Activated naive CD8-positive, alpha-beta T cell (primary cell): Measurements from ENCODE around the gene CER1.

Experiments
- H3K27ac Mint-ChIP-seq: one replicate; pipeline ENCODE4 v1.8.0; 2021; ENCODE audit warnings: mixed read lengths
- H3K27me3 Mint-ChIP-seq: one replicate; pipeline ENCODE4 v1.8.0; 2021; ENCODE audit warnings: mixed read lengths
- H3K36me3 Mint-ChIP-seq: one replicate; pipeline ENCODE4 v1.8.0; 2021; ENCODE audit warnings: mixed read lengths
- H3K4me1 Mint-ChIP-seq: one replicate; pipeline ENCODE4 v1.8.0; 2021; ENCODE audit warnings: low read depth, mixed read lengths
- H3K4me3 Mint-ChIP-seq: one replicate; pipeline ENCODE4 v1.8.0; 2021; ENCODE audit warnings: mild to moderate bottlenecking, mixed read lengths
- H3K9me3 Mint-ChIP-seq: one replicate; pipeline ENCODE4 v1.8.0; 2021; ENCODE audit warnings: low read depth, mixed read lengths

Gene CER1

GRCh38 chr9:14744768-14745167 is 22.2 kb upstream of the CER1 start:
- H3K4me1 Mint-ChIP-seq, result peaks cover 5% of the 10 kb centered on the region
- H3K36me3 Mint-ChIP-seq, result no peaks in the 10 kb centered on the region
- H3K27me3 Mint-ChIP-seq, result peaks cover 9% of the 10 kb centered on the region
- no peak overlapping the region for H3K27ac Mint-ChIP-seq
- no peaks in the 10 kb centered on the region for H3K9me3 Mint-ChIP-seq
- no peak overlapping the region for H3K4me3 Mint-ChIP-seq

GRCh38 chr9:14741369-14741768 is 18.8 kb upstream of the CER1 start:
- no peak overlapping the region for H3K27ac Mint-ChIP-seq
- H3K27me3 Mint-ChIP-seq, result peaks cover 7% of the 10 kb centered on the region
- H3K4me1 Mint-ChIP-seq, result no peaks in the 10 kb centered on the region
- H3K36me3 Mint-ChIP-seq, result no peaks in the 10 kb centered on the region
- no peak overlapping the region for H3K4me3 Mint-ChIP-seq
- H3K9me3 Mint-ChIP-seq, result no peaks in the 10 kb centered on the region

- no peaks in the 10 kb centered on the region for H3K4me1 Mint-ChIP-seq
- no peaks in the 10 kb centered on the region for H3K36me3 Mint-ChIP-seq
- H3K9me3 Mint-ChIP-seq, result no peaks in the 10 kb centered on the region
- H3K27ac Mint-ChIP-seq, result no peak overlapping the region
- peaks cover 6% of the 10 kb centered on the region for H3K27me3 Mint-ChIP-seq
- H3K4me3 Mint-ChIP-seq, result no peak overlapping the region
These were observed 10.6 kb upstream of the CER1 start for GRCh38 chr9:14733133-14733532.

GRCh38 chr9:14731294-14731981 is 8.9 kb upstream of the CER1 start:
- Mint-ChIP-seq H3K36me3 (no peaks in the 10 kb centered on the region), H3K4me1 (no peaks in the 10 kb centered on the region), H3K27me3 (peaks cover 5% of the 10 kb centered on the region), H3K27ac (no peak overlapping the region), H3K4me3 (no peak overlapping the region), H3K9me3 (no peaks in the 10 kb centered on the region)

- H3K4me3 Mint-ChIP-seq, result no peak overlapping the region
- H3K27ac Mint-ChIP-seq, result no peak overlapping the region
- no peaks in the 10 kb centered on the region for H3K4me1 Mint-ChIP-seq
- peaks cover 7% of the 10 kb centered on the region for H3K27me3 Mint-ChIP-seq
- H3K9me3 Mint-ChIP-seq, result no peaks in the 10 kb centered on the region
- H3K36me3 Mint-ChIP-seq, result no peaks in the 10 kb centered on the region
These were observed 7.9 kb upstream of the CER1 start for GRCh38 chr9:14730461-14730898.

- Mint-ChIP-seq H3K27me3 (peaks cover 9% of the 10 kb centered on the region), H3K27ac (no peak overlapping the region), H3K36me3 (no peaks in the 10 kb centered on the region), H3K4me1 (no peaks in the 10 kb centered on the region), H3K9me3 (no peaks in the 10 kb centered on the region), H3K4me3 (no peak overlapping the region)
These were observed 768 bp upstream of the CER1 start for GRCh38 chr9:14723301-14723700.

GRCh38 chr9:14719231-14719923 is 3.2 kb downstream of the CER1 start:
- Mint-ChIP-seq H3K27ac (no peak overlapping the region), H3K36me3 (no peaks in the 10 kb centered on the region), H3K4me1 (no peaks in the 10 kb centered on the region), H3K9me3 (no peaks in the 10 kb centered on the region), H3K4me3 (no peak overlapping the region), H3K27me3 (peaks cover 15% of the 10 kb centered on the region)

GRCh38 chr9:14715102-14715501 is 7.4 kb downstream of the CER1 start:
- Mint-ChIP-seq H3K27me3 (peaks cover 22% of the 10 kb centered on the region), H3K36me3 (no peaks in the 10 kb centered on the region), H3K4me3 (no peak overlapping the region), H3K4me1 (no peaks in the 10 kb centered on the region), H3K9me3 (no peaks in the 10 kb centered on the region), H3K27ac (no peak overlapping the region)

- H3K4me1 Mint-ChIP-seq, result no peaks in the 10 kb centered on the region
- H3K4me3 Mint-ChIP-seq, result no peak overlapping the region
- peaks cover 3% of the 10 kb centered on the region for H3K9me3 Mint-ChIP-seq
- H3K27me3 Mint-ChIP-seq, result peaks cover 22% of the 10 kb centered on the region
- H3K27ac Mint-ChIP-seq, result no peak overlapping the region
- H3K36me3 Mint-ChIP-seq, result peaks cover 3% of the 10 kb centered on the region
These were observed 9.3 kb downstream of the CER1 start for GRCh38 chr9:14713187-14713767.

DNA sequence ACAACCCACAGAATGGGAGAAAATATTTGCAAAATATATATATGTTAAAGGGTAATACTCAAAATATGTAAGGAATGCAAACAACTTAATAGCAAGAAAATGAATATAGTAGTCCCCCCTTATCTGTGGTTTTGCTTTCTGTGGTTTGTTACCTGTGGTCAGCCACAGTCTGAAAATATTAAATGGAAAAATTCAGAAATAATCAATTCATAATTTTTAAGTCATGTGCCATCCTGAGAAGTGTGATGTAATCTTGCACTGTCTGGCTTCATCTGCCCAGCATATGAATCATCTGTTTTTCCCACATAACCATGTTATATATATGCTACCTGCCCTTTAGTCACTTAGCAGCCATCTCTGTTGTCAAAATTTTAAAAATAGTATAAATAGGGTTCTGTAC is 11.7 kb downstream of the CER1 start:
- peaks cover 15% of the 10 kb centered on the region for H3K9me3 Mint-ChIP-seq
- H3K27ac Mint-ChIP-seq, result no peak overlapping the region
- H3K36me3 Mint-ChIP-seq, result peaks cover 6% of the 10 kb centered on the region
- H3K4me3 Mint-ChIP-seq, result no peak overlapping the region
- H3K27me3 Mint-ChIP-seq, result peaks cover 17% of the 10 kb centered on the region
- H3K4me1 Mint-ChIP-seq, result no peaks in the 10 kb centered on the region

- peaks cover 6% of the 10 kb centered on the region for H3K36me3 Mint-ChIP-seq
- H3K27me3 Mint-ChIP-seq, result peaks cover 13% of the 10 kb centered on the region
- peaks cover 19% of the 10 kb centered on the region for H3K9me3 Mint-ChIP-seq
- no peaks in the 10 kb centered on the region for H3K4me1 Mint-ChIP-seq
- no peak overlapping the region for H3K4me3 Mint-ChIP-seq
- no peak overlapping the region for H3K27ac Mint-ChIP-seq
These were observed 15.9 kb downstream of the CER1 start for GRCh38 chr9:14706530-14707140.

DNA sequence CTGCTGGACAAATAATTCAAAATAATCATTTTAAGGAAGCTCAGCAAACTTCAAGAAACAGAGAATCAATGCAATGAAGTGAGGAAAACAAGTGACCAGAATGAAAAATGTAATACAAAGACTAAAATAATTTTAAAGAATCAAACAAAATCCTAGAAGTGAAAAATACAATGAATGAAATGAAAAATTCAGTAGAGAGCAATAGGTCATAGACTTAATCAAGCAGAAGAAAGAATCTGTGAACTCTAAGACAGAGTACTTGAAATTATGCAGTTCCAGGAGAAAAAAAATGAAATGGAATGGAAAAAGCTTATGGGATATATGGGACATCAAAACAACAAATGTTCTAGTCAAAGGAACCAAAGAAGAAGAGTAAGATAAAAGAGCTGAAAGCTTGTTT is 17.5 kb downstream of the CER1 start:
- H3K4me3 Mint-ChIP-seq, result no peak overlapping the region
- H3K27ac Mint-ChIP-seq, result no peak overlapping the region

DNA sequence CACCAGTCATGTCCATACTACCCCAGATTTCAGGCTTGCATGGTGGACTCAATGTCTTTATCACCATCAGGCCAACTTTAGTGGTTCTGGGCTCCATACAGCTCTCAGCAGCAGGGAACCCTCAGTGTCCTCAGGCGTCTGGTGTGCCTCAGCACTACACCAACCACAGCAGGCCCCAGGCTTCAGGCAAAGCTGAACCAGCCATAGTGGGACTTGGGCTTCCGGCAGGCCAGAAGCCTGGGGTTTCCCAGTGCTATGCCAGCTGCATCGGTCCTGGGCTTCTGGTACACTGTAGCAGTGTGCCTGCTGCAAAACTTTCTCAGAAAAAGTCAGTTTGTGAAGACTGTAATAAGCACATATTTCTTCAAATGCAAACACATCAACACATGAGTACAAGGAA is 18.3 kb downstream of the CER1 start:
- Mint-ChIP-seq H3K4me3 (no peak overlapping the region), H3K27me3 (peaks cover 8% of the 10 kb centered on the region), H3K9me3 (peaks cover 19% of the 10 kb centered on the region), H3K4me1 (no peaks in the 10 kb centered on the region), H3K27ac (no peak overlapping the region), H3K36me3 (peaks cover 6% of the 10 kb centered on the region)

More for the DNA sequence above, 17.5 kb downstream of the CER1 start:
- no peaks in the 10 kb centered on the region for H3K4me1 Mint-ChIP-seq
- peaks cover 19% of the 10 kb centered on the region for H3K9me3 Mint-ChIP-seq
- peaks cover 9% of the 10 kb centered on the region for H3K27me3 Mint-ChIP-seq
- peaks cover 6% of the 10 kb centered on the region for H3K36me3 Mint-ChIP-seq

- Mint-ChIP-seq H3K4me1 (no peaks in the 10 kb centered on the region), H3K4me3 (no peak overlapping the region), H3K27ac (no peak overlapping the region), H3K9me3 (peaks cover 13% of the 10 kb centered on the region), H3K36me3 (peaks cover 2% of the 10 kb centered on the region), H3K27me3 (peaks cover 4% of the 10 kb centered on the region)
These were observed 20.3 kb downstream of the CER1 start for GRCh38 chr9:14702200-14702720.
